Ovary (tissue), 3 donors: ENCODE measurements around the gene PPP2R5A.

ENCODE experiments used
- CTCF ChIP-seq, 3 donors: fragments of 450-650 bp in 2 of 3; fragments of 200-600 bp in 1 of 3; IDR thresholded peaks; one replicate each; pipeline versions ENCODE4 v1.5.1 to v1.8.0; 2016 to 2022; ENCODE audit warnings: antibody characterized with exemption in 3 of 3, mild to moderate bottlenecking in 1 of 3
- POLR2A ChIP-seq: fragments of 450-650 bp; IDR thresholded peaks from one replicate; pipeline ENCODE4 v1.6.1; 2017; ENCODE audit warnings: antibody characterized with exemption, mild to moderate bottlenecking, moderate library complexity
- donor health status: DM: no; HTN: no; CAD: no.

GRCh38 chr1:212247988-212248387 is 37.2 kb upstream of the PPP2R5A start:
- TF ChIP-seq POLR2A, result no peak
- no peak for TF ChIP-seq CTCF (IDR thresholded peaks at IDR 0.05)
